IPS-15b (cell line): Measurements from ENCODE around the gene F2RL3.

ENCODE experiments used
- H3K27me3 ChIP-seq: one replicate; pipeline ENCODE4 v1.6.1; 2013; ENCODE audit warnings: low read length; ENCODE audit not compliant: control insufficient read depth, insufficient read depth
- H3K36me3 ChIP-seq: one replicate; pipeline ENCODE4 v1.6.1; 2013; ENCODE audit warnings: low read length; ENCODE audit not compliant: control insufficient read depth, insufficient read depth
- H3K4me1 ChIP-seq: one replicate; pipeline ENCODE4 v1.6.1; 2013; ENCODE audit warnings: mild to moderate bottlenecking, low read length; ENCODE audit not compliant: control insufficient read depth, insufficient read depth
- H3K4me3 ChIP-seq: one replicate; pipeline ENCODE4 v1.5.1; 2013; ENCODE audit warnings: low read depth, low read length
- H3K9ac ChIP-seq: one replicate; pipeline ENCODE4 v1.6.1; 2013; ENCODE audit warnings: low read depth, mild to moderate bottlenecking, low read length
- H3K9me3 ChIP-seq: one replicate; pipeline ENCODE4 v1.6.1; 2013; ENCODE audit warnings: mild to moderate bottlenecking, low read length; ENCODE audit not compliant: control insufficient read depth, insufficient read depth

F2RL3 gene

GRCh38 chr19:16917401-16917800 lies 28.6 kb downstream of the F2RL3 start:
- Histone ChIP-seq H3K4me1 (no peaks in the 10 kb centered on the region), H3K9me3 (no peaks in the 10 kb centered on the region), H3K36me3 (no peaks in the 10 kb centered on the region)

GRCh38 chr19:16919496-16919895 lies 30.7 kb downstream of the F2RL3 start:
- Histone ChIP-seq H3K9me3 (no peaks in the 10 kb centered on the region), H3K27me3 (no peaks in the 10 kb centered on the region), H3K36me3 (no peaks in the 10 kb centered on the region), H3K4me3 (no peak overlapping the region), H3K9ac (no peak overlapping the region), H3K4me1 (no peaks in the 10 kb centered on the region)

More at GRCh38 chr19:16917401-16917800, 28.6 kb downstream of the F2RL3 start:
- H3K27me3 ChIP-seq: no peaks in the 10 kb centered on the region
- H3K4me3 ChIP-seq: no peak overlapping the region
- no peak overlapping the region for H3K9ac ChIP-seq

GRCh38 chr19:16920816-16921529 lies 32.2 kb downstream of the F2RL3 start:
- H3K4me1 ChIP-seq: no peaks in the 10 kb centered on the region
- no peak overlapping the region for H3K9ac ChIP-seq
- H3K36me3 ChIP-seq: no peaks in the 10 kb centered on the region
- H3K27me3 ChIP-seq: no peaks in the 10 kb centered on the region
- no peaks in the 10 kb centered on the region for H3K9me3 ChIP-seq
- no peak overlapping the region for H3K4me3 ChIP-seq

GRCh38 chr19:16921766-16922591 lies 33.2 kb downstream of the F2RL3 start:
- Histone ChIP-seq H3K36me3 (no peaks in the 10 kb centered on the region), H3K27me3 (no peaks in the 10 kb centered on the region), H3K9ac (no peak overlapping the region), H3K4me1 (no peaks in the 10 kb centered on the region), H3K4me3 (no peak overlapping the region), H3K9me3 (no peaks in the 10 kb centered on the region)

- Histone ChIP-seq H3K27me3 (no peaks in the 10 kb centered on the region), H3K9ac (no peak overlapping the region), H3K9me3 (no peaks in the 10 kb centered on the region), H3K4me1 (no peaks in the 10 kb centered on the region), H3K4me3 (no peak overlapping the region), H3K36me3 (no peaks in the 10 kb centered on the region)
Measured at GRCh38 chr19:16922592-16922934, 33.8 kb downstream of the F2RL3 start.

- Histone ChIP-seq H3K4me1 (no peaks in the 10 kb centered on the region), H3K27me3 (no peaks in the 10 kb centered on the region), H3K9me3 (no peaks in the 10 kb centered on the region), H3K9ac (no peak overlapping the region), H3K4me3 (no peak overlapping the region), H3K36me3 (no peaks in the 10 kb centered on the region)
Measured at GRCh38 chr19:16922949-16923348, 34.1 kb downstream of the F2RL3 start.

GRCh38 chr19:16927883-16928282 lies 39.1 kb downstream of the F2RL3 start:
- Histone ChIP-seq H3K36me3 (no peaks in the 10 kb centered on the region), H3K4me3 (no peak overlapping the region), H3K27me3 (no peaks in the 10 kb centered on the region), H3K4me1 (no peaks in the 10 kb centered on the region), H3K9ac (no peak overlapping the region), H3K9me3 (no peaks in the 10 kb centered on the region)

- H3K9ac ChIP-seq: no peak overlapping the region
- no peaks in the 10 kb centered on the region for H3K4me1 ChIP-seq
- H3K9me3 ChIP-seq: no peaks in the 10 kb centered on the region
- H3K36me3 ChIP-seq: no peaks in the 10 kb centered on the region
- no peak overlapping the region for H3K4me3 ChIP-seq
- H3K27me3 ChIP-seq: no peaks in the 10 kb centered on the region
Measured at GRCh38 chr19:16928351-16928750, 39.6 kb downstream of the F2RL3 start.

- H3K9ac ChIP-seq: no peak overlapping the region
- H3K36me3 ChIP-seq: no peaks in the 10 kb centered on the region
- H3K27me3 ChIP-seq: no peaks in the 10 kb centered on the region
- H3K9me3 ChIP-seq: no peaks in the 10 kb centered on the region
- no peaks in the 10 kb centered on the region for H3K4me1 ChIP-seq
- no peak overlapping the region for H3K4me3 ChIP-seq
Measured at GRCh38 chr19:16928916-16929315, 40.1 kb downstream of the F2RL3 start.

- Histone ChIP-seq H3K4me1 (no peaks in the 10 kb centered on the region), H3K27me3 (no peaks in the 10 kb centered on the region), H3K4me3 (no peak overlapping the region), H3K9me3 (no peaks in the 10 kb centered on the region), H3K9ac (no peak overlapping the region), H3K36me3 (no peaks in the 10 kb centered on the region)
Measured at GRCh38 chr19:16930753-16931152, 42.0 kb downstream of the F2RL3 start.

- Histone ChIP-seq H3K9ac (no peak overlapping the region), H3K4me1 (no peaks in the 10 kb centered on the region), H3K36me3 (no peaks in the 10 kb centered on the region), H3K27me3 (no peaks in the 10 kb centered on the region), H3K9me3 (no peaks in the 10 kb centered on the region), H3K4me3 (no peak overlapping the region)
Measured at GRCh38 chr19:16931306-16931705, 42.5 kb downstream of the F2RL3 start.

- Histone ChIP-seq H3K9ac (no peak overlapping the region), H3K27me3 (no peaks in the 10 kb centered on the region), H3K4me1 (peaks cover 4% of the 10 kb centered on the region), H3K4me3 (no peak overlapping the region), H3K36me3 (peaks cover 3% of the 10 kb centered on the region), H3K9me3 (no peaks in the 10 kb centered on the region)
Measured at GRCh38 chr19:16934489-16934888, 45.7 kb downstream of the F2RL3 start.
